ENCODE results near the gene ATF5. TPM values are rescaled to one million over a fixed set of nuclear protein-coding genes. Genes with fewer than 3 reads are reported as not detected.

Gene ATF5
- total and polyA plus RNA-seq, 9 donors: 4.3 to 23.5 (median 16.3) TPM

DNA sequence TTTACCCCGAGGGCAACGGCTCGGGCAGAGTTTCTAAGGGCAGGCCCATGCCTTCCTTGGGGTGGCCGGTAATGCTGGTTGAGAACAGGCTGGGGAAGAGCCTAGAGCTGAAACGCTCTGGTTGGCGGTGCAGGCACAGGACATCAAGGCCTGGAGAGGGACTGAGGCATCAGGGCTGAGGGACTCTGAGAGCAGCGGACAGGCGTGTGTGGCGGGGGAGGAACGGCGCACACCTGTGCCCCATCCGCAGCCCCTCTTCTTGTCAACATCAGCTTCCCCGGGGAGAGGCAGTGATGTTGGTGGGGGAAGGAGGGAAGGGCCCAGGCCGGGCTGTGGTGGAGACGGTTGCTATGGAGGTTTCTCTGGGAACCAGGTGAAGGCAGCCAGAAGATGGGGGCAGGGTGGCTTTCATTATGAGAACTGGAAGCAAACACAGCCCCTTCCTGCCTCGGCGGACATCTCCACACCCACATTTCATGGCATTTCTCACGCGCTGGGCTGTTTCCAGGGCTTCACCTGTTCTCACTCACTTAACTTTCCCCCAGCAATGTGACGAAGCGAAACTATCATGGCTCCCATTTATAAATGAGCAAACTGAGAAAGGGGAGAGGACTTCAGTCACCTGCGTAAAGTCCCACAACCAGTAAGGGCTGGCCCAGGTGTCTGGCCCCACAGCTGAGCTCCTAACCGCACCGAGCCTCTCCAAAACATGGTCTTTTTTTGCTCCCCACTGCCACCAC lies 8.2 kb upstream of the ATF5 start:
- H3K36me3 ChIP-seq: no peaks in the 10 kb centered on the region
- DNase-seq: no peak
- TF ChIP-seq POLR2A (IDR thresholded peaks at IDR 0.05): no peak
- no peak for TF ChIP-seq EP300 (IDR thresholded peaks at IDR 0.05)
- TF ChIP-seq CTCF (IDR thresholded peaks at IDR 0.05): no peak
- no peak overlapping the region for H3K27ac ChIP-seq
- intact Hi-C loops (cut with DNase I): no loop called here
- H3K27me3 ChIP-seq: no peaks in the 10 kb centered on the region
- H3K4me3 ChIP-seq: no peak overlapping the region
- no peaks in the 10 kb centered on the region for H3K9me3 ChIP-seq
- H3K4me1 ChIP-seq (ENCODE audit: insufficient read depth): no peaks in the 10 kb centered on the region
- WGBS, 3 donors: 91 to 93% (median 92%) methylated on average over 24 of the region's 24 CpGs

DNA sequence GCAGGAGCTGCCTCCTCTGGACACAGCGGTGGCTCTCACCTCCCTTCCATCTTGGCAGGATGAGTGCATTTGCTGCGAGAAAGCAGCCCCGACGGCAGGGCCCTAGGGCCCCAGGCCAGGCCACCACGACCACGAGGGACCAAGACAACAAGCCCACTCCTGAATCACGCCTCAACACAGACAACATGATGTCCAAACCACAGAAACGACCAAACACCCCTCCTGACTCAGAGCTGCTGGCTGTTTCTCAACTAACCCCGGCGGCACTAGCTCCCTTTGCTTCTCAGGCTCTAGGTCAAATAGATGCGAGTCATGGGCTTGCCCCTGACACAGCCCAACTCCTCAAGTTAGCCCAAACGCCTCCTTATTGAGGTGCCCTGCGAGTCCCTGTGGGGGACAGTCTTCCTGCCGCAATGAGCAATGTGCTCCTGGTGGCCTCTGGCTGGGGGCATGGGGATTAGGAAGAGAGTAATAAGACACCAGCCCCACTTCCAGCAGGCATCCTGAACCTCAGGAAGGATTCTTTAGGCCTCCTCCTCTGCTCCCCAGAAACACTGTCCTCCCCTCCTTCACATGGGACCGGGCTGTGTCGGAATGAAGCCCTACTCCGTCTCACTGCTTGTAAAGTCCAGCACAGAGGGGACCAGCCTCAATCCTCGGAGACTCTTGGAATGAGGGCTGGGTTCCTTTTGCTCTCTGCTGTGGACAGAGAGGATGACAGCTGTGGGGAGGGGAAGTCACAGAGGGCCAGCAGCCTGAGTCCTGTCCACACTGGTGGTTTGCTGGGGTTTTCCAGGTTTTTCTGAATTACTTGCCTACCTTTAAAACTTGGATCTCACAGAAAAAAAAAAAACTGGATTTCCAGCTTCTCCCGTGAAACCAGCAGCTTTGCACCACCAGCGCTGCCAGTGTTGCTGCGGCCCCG lies 6.9 kb upstream of the ATF5 start:
- DNase-seq: no peak
- no peak overlapping the region for H3K27ac ChIP-seq
- H3K4me3 ChIP-seq: no peak overlapping the region
- TF ChIP-seq CTCF (IDR thresholded peaks at IDR 0.05) (no peak), EP300 (IDR thresholded peaks at IDR 0.05) (no peak), POLR2A (IDR thresholded peaks at IDR 0.05) (no peak)
- no peaks in the 10 kb centered on the region for H3K36me3 ChIP-seq
- intact Hi-C loops (cut with DNase I): no loop called here
- 69 to 77% (median 74%) methylated on average over 20 to 22 of the region's 22 CpGs for WGBS, 3 donors
- no peaks in the 10 kb centered on the region for H3K9me3 ChIP-seq
- H3K4me1 ChIP-seq (ENCODE audit: insufficient read depth): no peaks in the 10 kb centered on the region
- H3K27me3 ChIP-seq: no peaks in the 10 kb centered on the region

GRCh38 chr19:49923055-49924003 lies 5.7 kb upstream of the ATF5 start:
- 83 to 84% (median 84%) methylated on average over 31 of the region's 31 CpGs for WGBS, 3 donors
- Histone ChIP-seq H3K4me1 (ENCODE audit: insufficient read depth) (peaks cover 4% of the 10 kb centered on the region), H3K27ac (no peak overlapping the region), H3K9me3 (no peaks in the 10 kb centered on the region), H3K4me3 (no peak overlapping the region), H3K36me3 (no peaks in the 10 kb centered on the region), H3K27me3 (no peaks in the 10 kb centered on the region)
- TF ChIP-seq CTCF (IDR thresholded peaks at IDR 0.05) (no peak), POLR2A (IDR thresholded peaks at IDR 0.05) (no peak), EP300 (IDR thresholded peaks at IDR 0.05) (no peak)
- DNase-seq: no peak
- intact Hi-C loops (cut with DNase I): no loop called here

All from ovary (tissue), 9 donors.